Right cardiac atrium (tissue), 5 donors: Measurements from ENCODE around the gene KCNH4. TPM values are rescaled to one million over a fixed set of nuclear protein-coding genes. Genes with fewer than 3 reads are reported as not detected.
A peak's percentile ranks its signal among the peaks of the same experiment; 100 is the strongest.
"Not testable (repeated sequence)": the region's sequence is repeated elsewhere in the genome, so short reads cannot be mapped to it uniquely, and the experiment has no call there.

Experiments used
- ATAC-seq, 2 donors: fragments of 200-7000 bp; cut with Tn5 transposase; one replicate each; pipeline versions ENCODE4 v1.8.0 to v1.9.1; 2020; ENCODE audit warnings: moderate library complexity in 2 of 2, mild to moderate bottlenecking in 1 of 2
- DNase-seq, 3 donors: peaks; one replicate each; pipeline ENCODE4 v3.0.0-alpha.2; 2020
- H3K27ac ChIP-seq: one replicate; pipeline ENCODE4 v1.5.1; 2013; ENCODE audit warnings: mild to moderate bottlenecking, low read length, control low read depth, moderate library complexity
- H3K27me3 ChIP-seq: one replicate; pipeline ENCODE4 v1.6.1; 2013; ENCODE audit not compliant: control insufficient read depth, insufficient read depth
- H3K4me1 ChIP-seq: one replicate; pipeline ENCODE4 v1.6.1; 2013; ENCODE audit warnings: low read length; ENCODE audit not compliant: control insufficient read depth, insufficient read depth
- H3K4me3 ChIP-seq: one replicate; pipeline ENCODE4 v1.5.1; 2013; ENCODE audit warnings: low read length, control low read depth
- H3K9me3 ChIP-seq: one replicate; pipeline ENCODE4 v1.6.1; 2013; ENCODE audit warnings: low read length; ENCODE audit not compliant: control insufficient read depth
- WGBS: extraction: QIAGEN DNeasy Blood & Tissue Kit; methylation state at CpG from one replicate; pipeline ENCODE4 v1.1.7; 2013; 5-methylcytosine and 5-hydroxymethylcytosine counted together
- intact Hi-C, 4 donors: fragments of 100-400 bp; cut with DNase I; formaldehyde crosslinking; loops; one replicate each; pipeline versions ENCODE4 v1.11.0 to v1.14.0; 2022 to 2023
- long read RNA-seq, 4 donors: library from polyadenylated mRNA; unstranded; transcript quantifications; one replicate each; pipeline ENCODE4 v2.0.0, GENCODE V29; 2020 to 2021
- polyA plus RNA-seq: library from polyadenylated mRNA; stranded (reverse); fragments of 200-250 nt; gene quantifications from one replicate; pipeline ENCODE4 v1.2.3, GENCODE V29; 2013
- total RNA-seq, 4 donors: library from RNA; stranded (reverse); fragmentation: NEBNext Ultra II Directional; extraction: Animal tissue kit (Norgen Biotek cat#: 25700); gene quantifications; one replicate each; pipeline ENCODE4 v1.2.1, GENCODE V29; 2021
- donor health status: healthy with polysubstance abuse.
- donor health status: DM: no; HTN: yes; CAD: no.
- donor health status: DM: no; HTN: no; CAD: no.
- donor health status: DM: no; HTN: yes; CAD: no; lungs with severe emphysema.
- donor health status: DM: yes; HTN: yes; CAD: no.

KCNH4 gene
- total RNA-seq (under 1 TPM in 3 of 4 donors, not detected in 1; 0.06 to 0.28 (median 0.14) TPM), polyA plus RNA-seq (0.14 TPM)
- long read RNA-seq, donor 1, partial matches to known transcripts: 0 of 1 reads
- long read RNA-seq, donor 1, other reads (novel, unspliced or antisense): 1 of 1 reads
- long read RNA-seq, donor 2: 0 reads
- long read RNA-seq, donor 3: 0 reads
- long read RNA-seq, donor 4, partial matches to known transcripts: 0 of 1 reads
- long read RNA-seq, donor 4, other reads (novel, unspliced or antisense): 1 of 1 reads

- peak; percentile 86 to 93 (median 92) for DNase-seq
- intact Hi-C loops: loop anchor here in 1 of 4 donors (5.0 kb wide), 1 partner anchor 64 kb away; no protein-coding TSS in a partner anchor
- 4% methylated on average over 60 of the region's 60 CpGs for WGBS
- Histone ChIP-seq H3K4me3 (peak within 1 kb of the TSS; percentile 14), H3K9me3 (no peaks in the 10 kb centered on the region), H3K27ac (no peak within 1 kb of the TSS), H3K27me3 (no peaks in the 10 kb centered on the region), H3K4me1 (no peaks in the 10 kb centered on the region)
- peak; percentile 40 to 76 for ATAC-seq
These were observed at the start of gene KCNH4 for GRCh38 chr17:42180922-42181850. Gene KCNH4 (minus strand): TSS chr17:42181142. CDS start chr17:42180945, 197 bp downstream.

- WGBS: 81% methylated on average over 5 of the region's 5 CpGs
These were observed 49.3 kb upstream of the KCNH4 start for GRCh38 chr17:42230225-42230624.

GRCh38 chr17:42227849-42228700, 47.1 kb upstream of the KCNH4 start:
- DNase-seq (no peak), ATAC-seq (peak in 1 of 2 donors; percentile 32)
- Histone ChIP-seq H3K27me3 (no peaks in the 10 kb centered on the region), H3K27ac (peak overlapping the region; percentile 56), H3K4me3 (no peak overlapping the region), H3K9me3 (no peaks in the 10 kb centered on the region), H3K4me1 (peaks cover 5% of the 10 kb centered on the region)
- WGBS: 50% methylated on average over 11 of the region's 11 CpGs
- intact Hi-C loops: no loop called here

More at GRCh38 chr17:42230225-42230624, 49.3 kb upstream of the KCNH4 start:
- Histone ChIP-seq H3K9me3 (no peaks in the 10 kb centered on the region), H3K4me3 (no peak overlapping the region), H3K4me1 (peaks cover 5% of the 10 kb centered on the region), H3K27me3 (no peaks in the 10 kb centered on the region), H3K27ac (no peak overlapping the region)
- ATAC-seq (no peak), DNase-seq (no peak)
- intact Hi-C loops: no loop called here

- ATAC-seq (no peak), DNase-seq (no peak)
- WGBS: 90% methylated on average over 5 of the region's 5 CpGs
- no peaks in the 10 kb centered on the region for H3K27me3 ChIP-seq
- H3K4me3 ChIP-seq: no peak overlapping the region
- no peak overlapping the region for H3K27ac ChIP-seq
- intact Hi-C loops: no loop called here
- H3K9me3 ChIP-seq: no peaks in the 10 kb centered on the region
- peaks cover 5% of the 10 kb centered on the region for H3K4me1 ChIP-seq
These were observed 44.7 kb upstream of the KCNH4 start for GRCh38 chr17:42225646-42226045.

- Histone ChIP-seq H3K27ac (no peak overlapping the region), H3K9me3 (no peaks in the 10 kb centered on the region), H3K27me3 (no peaks in the 10 kb centered on the region), H3K4me1 (peaks cover 5% of the 10 kb centered on the region), H3K4me3 (no peak overlapping the region)
- 95% methylated on average over 6 of the region's 6 CpGs for WGBS
- intact Hi-C loops: no loop called here
- no peak for ATAC-seq
- DNase-seq: no peak
These were observed 43.7 kb upstream of the KCNH4 start for GRCh38 chr17:42224651-42225050.

- Histone ChIP-seq H3K4me1 (no peaks in the 10 kb centered on the region), H3K4me3 (no peak overlapping the region), H3K9me3 (no peaks in the 10 kb centered on the region), H3K27me3 (no peaks in the 10 kb centered on the region), H3K27ac (no peak overlapping the region)
- ATAC-seq: peak in 1 of 2 donors; percentile 52
- no peak for DNase-seq
- 56% methylated on average over 3 of the region's 3 CpGs for WGBS
- intact Hi-C loops: no loop called here
These were observed 41.2 kb upstream of the KCNH4 start for GRCh38 chr17:42221886-42222745.

- intact Hi-C loops, H3K9me3 ChIP-seq, ATAC-seq, H3K27me3 ChIP-seq, H3K27ac ChIP-seq, H3K4me1 ChIP-seq, DNase-seq, H3K4me3 ChIP-seq: not testable (repeated sequence)
- WGBS: 100% methylated on average over 2 of the region's 17 CpGs
These were observed 38.3 kb upstream of the KCNH4 start for GRCh38 chr17:42219280-42219679.

GRCh38 chr17:42214156-42214555, 33.2 kb upstream of the KCNH4 start:
- no peak for ATAC-seq

GRCh38 chr17:42212382-42212781, 31.4 kb upstream of the KCNH4 start:
- H3K27me3 ChIP-seq: no peaks in the 10 kb centered on the region
- DNase-seq (no peak), ATAC-seq (peak in 1 of 2 donors; percentile 38)
- peak overlapping the region; percentile 64 for H3K27ac ChIP-seq
- 68% methylated on average over 7 of the region's 7 CpGs for WGBS
- H3K4me1 ChIP-seq: no peaks in the 10 kb centered on the region
- H3K9me3 ChIP-seq: no peaks in the 10 kb centered on the region
- intact Hi-C loops: no loop called here
- H3K4me3 ChIP-seq: no peak overlapping the region

More at GRCh38 chr17:42214156-42214555, 33.2 kb upstream of the KCNH4 start:
- DNase-seq: no peak
- no peaks in the 10 kb centered on the region for H3K27me3 ChIP-seq
- intact Hi-C loops: no loop called here
- no peak overlapping the region for H3K4me3 ChIP-seq
- WGBS: 73% methylated on average over 2 of the region's 2 CpGs
- no peaks in the 10 kb centered on the region for H3K4me1 ChIP-seq
- H3K27ac ChIP-seq: no peak overlapping the region
- H3K9me3 ChIP-seq: no peaks in the 10 kb centered on the region

- DNase-seq (peak; percentile 81 to 91 (median 86)), ATAC-seq (peak; percentile 88 to 89)
- peak overlapping the region; percentile 64 for H3K27ac ChIP-seq
- intact Hi-C loops, H3K9me3 ChIP-seq, H3K27me3 ChIP-seq, H3K4me1 ChIP-seq, H3K4me3 ChIP-seq: not testable (repeated sequence)
- WGBS: 61% methylated on average over 9 of the region's 9 CpGs
These were observed 31.0 kb upstream of the KCNH4 start for GRCh38 chr17:42211921-42212341.
